ENCODE measurements around the gene PITPNC1.
A peak's percentile ranks its signal among the peaks of the same experiment; 100 is the strongest.

DNA sequence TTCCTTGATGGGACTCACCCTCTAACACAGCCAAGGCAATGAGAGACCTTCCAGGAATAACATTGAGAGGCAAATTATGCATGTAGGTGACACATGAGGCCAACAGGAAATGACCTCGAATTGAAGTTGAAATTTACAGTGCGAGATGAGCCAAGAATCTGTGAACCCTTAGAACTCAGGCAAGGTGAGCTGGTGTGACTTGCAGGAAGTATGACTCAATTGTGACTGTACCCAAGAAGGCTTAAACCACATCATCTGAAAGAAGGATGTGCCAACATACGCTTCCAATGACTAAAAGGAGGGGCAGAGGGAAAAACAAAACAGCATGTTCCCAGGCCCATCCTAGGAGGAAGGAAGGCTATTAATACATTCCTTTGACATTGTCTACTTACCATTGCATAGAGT lies 44.8 kb downstream of the PITPNC1 start:
- TF ChIP-seq TAF1 (IDR thresholded peaks at IDR 0.05; ENCODE audit: borderline replicate concordance, insufficient read depth, low read length), result no peak
- TF ChIP-seq, protein P1, sequence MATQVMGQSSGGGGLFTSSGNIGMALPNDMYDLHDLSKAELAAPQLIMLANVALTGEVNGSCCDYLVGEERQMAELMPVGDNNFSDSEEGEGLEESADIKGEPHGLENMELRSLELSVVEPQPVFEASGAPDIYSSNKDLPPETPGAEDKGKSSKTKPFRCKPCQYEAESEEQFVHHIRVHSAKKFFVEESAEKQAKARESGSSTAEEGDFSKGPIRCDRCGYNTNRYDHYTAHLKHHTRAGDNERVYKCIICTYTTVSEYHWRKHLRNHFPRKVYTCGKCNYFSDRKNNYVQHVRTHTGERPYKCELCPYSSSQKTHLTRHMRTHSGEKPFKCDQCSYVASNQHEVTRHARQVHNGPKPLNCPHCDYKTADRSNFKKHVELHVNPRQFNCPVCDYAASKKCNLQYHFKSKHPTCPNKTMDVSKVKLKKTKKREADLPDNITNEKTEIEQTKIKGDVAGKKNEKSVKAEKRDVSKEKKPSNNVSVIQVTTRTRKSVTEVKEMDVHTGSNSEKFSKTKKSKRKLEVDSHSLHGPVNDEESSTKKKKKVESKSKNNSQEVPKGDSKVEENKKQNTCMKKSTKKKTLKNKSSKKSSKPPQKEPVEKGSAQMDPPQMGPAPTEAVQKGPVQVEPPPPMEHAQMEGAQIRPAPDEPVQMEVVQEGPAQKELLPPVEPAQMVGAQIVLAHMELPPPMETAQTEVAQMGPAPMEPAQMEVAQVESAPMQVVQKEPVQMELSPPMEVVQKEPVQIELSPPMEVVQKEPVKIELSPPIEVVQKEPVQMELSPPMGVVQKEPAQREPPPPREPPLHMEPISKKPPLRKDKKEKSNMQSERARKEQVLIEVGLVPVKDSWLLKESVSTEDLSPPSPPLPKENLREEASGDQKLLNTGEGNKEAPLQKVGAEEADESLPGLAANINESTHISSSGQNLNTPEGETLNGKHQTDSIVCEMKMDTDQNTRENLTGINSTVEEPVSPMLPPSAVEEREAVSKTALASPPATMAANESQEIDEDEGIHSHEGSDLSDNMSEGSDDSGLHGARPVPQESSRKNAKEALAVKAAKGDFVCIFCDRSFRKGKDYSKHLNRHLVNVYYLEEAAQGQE (IDR thresholded peaks at IDR 0.05; ENCODE audit: insufficient read depth in 1 of 2, low read depth in 2 of 2, low read length in 2 of 2), result no peak
- peak; percentile 39; the same call in 1 of the 2 replicates for TF ChIP-seq POLR2AphosphoS5 (IDR thresholded peaks at IDR 0.05; ENCODE audit: low read depth, low read length)
- TF ChIP-seq FOXP2 (optimal IDR thresholded peaks at IDR 0.05; ENCODE audit: borderline replicate concordance, extremely low read depth, extremely low read length, insufficient read depth), result no peak
- TF ChIP-seq SIN3A (IDR thresholded peaks at IDR 0.05; ENCODE audit: borderline replicate concordance, insufficient read depth, low read length), result peak; percentile 80; the same call in 1 of the 2 replicates

Data from PFSK-1 (cell line).